Chondrocyte (in vitro differentiated cells): ENCODE measurements around the gene HAUS5. TPM values are rescaled to one million over a fixed set of nuclear protein-coding genes. Genes with fewer than 3 reads are reported as not detected.

Experiments used
- DNase-seq: peaks from one replicate; pipeline ENCODE4 v3.0.0; 2021; ENCODE audit warnings: mixed read lengths, low spot score
- H3K27ac Mint-ChIP-seq: one replicate; pipeline ENCODE4 v1.8.0; 2021; ENCODE audit warnings: mild to moderate bottlenecking, moderate library complexity, mixed read lengths; ENCODE audit not compliant: unreplicated experiment
- H3K27me3 Mint-ChIP-seq: 2 replicates; pipeline ENCODE4 v1.8.0; 2021; ENCODE audit warnings: low read depth, mixed read lengths
- H3K36me3 Mint-ChIP-seq: 2 replicates; pipeline ENCODE4 v1.8.0; 2021; ENCODE audit warnings: low read depth, mixed read lengths
- H3K4me1 Mint-ChIP-seq: 2 replicates; pipeline ENCODE4 v1.8.0; 2021; ENCODE audit warnings: low read depth, mild to moderate bottlenecking, mixed read lengths
- H3K4me3 Mint-ChIP-seq: one replicate; pipeline ENCODE4 v1.8.0; 2021; ENCODE audit warnings: mild to moderate bottlenecking, moderate library complexity, mixed read lengths; ENCODE audit not compliant: unreplicated experiment
- H3K9me3 Mint-ChIP-seq: 2 replicates; pipeline ENCODE4 v1.8.0; 2021; ENCODE audit warnings: low read depth, mixed read lengths
- CTCF ChIP-seq: fragments of 200-600 bp; sonication (generic); IDR thresholded peaks from 2 replicates; pipeline ENCODE4 v1.5.0; 2021; ENCODE audit warnings: antibody characterized with exemption, mild to moderate bottlenecking, moderate library complexity
- total RNA-seq: library from RNA; stranded (reverse); gene quantifications from 3 replicates; pipeline ENCODE4 v1.2.1, GENCODE V29; 2021

Gene HAUS5
- total RNA-seq, 1 donor from 2014 or later = 8.4 TPM

GRCh38 chr19:35642798-35643254, 30.3 kb downstream of the HAUS5 start:
- Mint-ChIP-seq H3K9me3 (no peaks in the 10 kb centered on the region), H3K36me3 (peaks cover 2% of the 10 kb centered on the region), H3K27ac (no peak overlapping the region), H3K4me3 (peak overlapping the region; percentile 76), H3K4me1 (peaks cover 18% of the 10 kb centered on the region), H3K27me3 (no peaks in the 10 kb centered on the region)
- DNase-seq = no peak
- no peak for TF ChIP-seq CTCF

GRCh38 chr19:35643255-35644205, 31.0 kb downstream of the HAUS5 start:
- Mint-ChIP-seq H3K27ac (peak overlapping the region; percentile 92), H3K27me3 (no peaks in the 10 kb centered on the region), H3K36me3 (no peaks in the 10 kb centered on the region), H3K9me3 (no peaks in the 10 kb centered on the region), H3K4me3 (peak overlapping the region; percentile 76), H3K4me1 (peaks cover 18% of the 10 kb centered on the region)
- no peak for DNase-seq
- no peak for TF ChIP-seq CTCF

GRCh38 chr19:35644206-35644986, 31.9 kb downstream of the HAUS5 start:
- no peaks in the 10 kb centered on the region for H3K27me3 Mint-ChIP-seq

GRCh38 chr19:35644987-35645679, 32.6 kb downstream of the HAUS5 start:
- peak overlapping the region; percentile 76 for H3K4me3 Mint-ChIP-seq
- no peaks in the 10 kb centered on the region for H3K27me3 Mint-ChIP-seq
- no peaks in the 10 kb centered on the region for H3K36me3 Mint-ChIP-seq
- peaks cover 24% of the 10 kb centered on the region for H3K4me1 Mint-ChIP-seq
- no peaks in the 10 kb centered on the region for H3K9me3 Mint-ChIP-seq
- TF ChIP-seq CTCF = no peak
- peak overlapping the region; percentile 92 for H3K27ac Mint-ChIP-seq
- DNase-seq = no peak

More at GRCh38 chr19:35644206-35644986, 31.9 kb downstream of the HAUS5 start:
- Mint-ChIP-seq H3K9me3 (no peaks in the 10 kb centered on the region), H3K4me1 (peaks cover 24% of the 10 kb centered on the region), H3K27ac (peak overlapping the region; percentile 92), H3K36me3 (no peaks in the 10 kb centered on the region), H3K4me3 (peak overlapping the region; percentile 76)
- TF ChIP-seq CTCF = no peak
- no peak for DNase-seq
